Stimulated activated CD8-positive, alpha-beta memory T cell treated with anti-CD3 and anti-CD28 coated beads, Interleukin-7, amount 100 ng/mL, for 48 hours (primary cell): Measurements from ENCODE around the gene FNTB.

Source experiments
- DNase-seq, 2 donors: peaks; one replicate each; pipeline ENCODE4 v3.0.0-alpha.2; 2020; ENCODE audit warnings: low read depth in 1 of 2; ENCODE audit errors: extremely low read depth in 1 of 2

Gene FNTB

GRCh38 chr14:64952598-64953309, 33.9 kb upstream of the FNTB start:
- no peak for DNase-seq

DNA sequence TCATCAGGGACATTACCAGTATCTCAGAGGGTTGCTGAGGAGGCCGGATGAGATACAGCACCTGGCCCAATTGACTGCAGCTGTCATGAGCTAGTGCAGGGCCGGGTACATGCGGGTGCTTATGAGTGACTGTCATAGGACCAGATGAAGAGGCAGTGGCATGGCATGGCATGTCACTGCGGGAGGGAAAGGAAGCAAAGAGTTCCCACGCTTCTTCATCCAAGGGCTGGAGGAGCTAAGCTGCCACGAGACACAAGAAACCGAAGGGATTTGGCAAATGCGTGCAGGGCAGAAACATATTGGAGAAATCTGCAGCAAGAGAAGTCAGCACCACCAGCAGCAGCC, 33.4 kb upstream of the FNTB start:
- no peak for DNase-seq

- DNase-seq = no peak
Measured at GRCh38 chr14:64953661-64954060, 33.0 kb upstream of the FNTB start.

- DNase-seq = no peak
Measured at GRCh38 chr14:64954491-64955240, 32.0 kb upstream of the FNTB start.

- no peak for DNase-seq
Measured at GRCh38 chr14:64955297-64955696, 31.4 kb upstream of the FNTB start.

DNA sequence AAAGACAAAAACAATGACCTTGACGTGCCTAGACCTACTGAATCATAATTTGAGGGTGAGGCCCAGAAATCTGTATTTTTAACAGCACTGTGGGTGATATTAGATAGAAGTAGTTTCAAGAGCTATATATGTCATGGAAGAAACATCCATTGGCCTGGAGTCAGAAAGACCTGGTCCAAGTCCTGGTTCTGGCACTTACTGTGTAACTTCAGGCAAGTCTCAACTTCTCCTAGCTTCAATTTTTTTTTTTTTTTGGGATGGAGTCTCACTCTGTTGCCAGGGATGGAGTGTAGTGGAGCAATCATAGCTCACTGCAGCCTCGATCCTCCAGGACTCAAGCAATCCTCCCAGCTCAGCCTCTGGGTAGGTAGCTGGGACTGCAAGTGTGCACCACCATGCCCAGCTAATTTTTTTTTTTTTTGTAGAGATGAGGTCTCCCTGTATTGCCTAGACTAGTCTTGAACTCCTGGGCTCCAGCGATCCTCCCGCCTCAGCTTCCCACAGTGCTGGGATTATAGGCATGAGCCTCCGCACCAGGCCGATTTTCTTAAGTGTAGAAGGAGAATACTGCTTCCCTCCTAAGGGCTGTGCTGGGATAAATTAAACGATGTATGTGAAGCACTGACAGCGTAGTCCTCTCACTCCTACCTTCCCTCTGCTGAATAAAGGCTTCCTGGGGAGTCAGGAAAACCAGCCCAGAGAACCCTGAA, 29.8 kb upstream of the FNTB start:
- no peak for DNase-seq

DNA sequence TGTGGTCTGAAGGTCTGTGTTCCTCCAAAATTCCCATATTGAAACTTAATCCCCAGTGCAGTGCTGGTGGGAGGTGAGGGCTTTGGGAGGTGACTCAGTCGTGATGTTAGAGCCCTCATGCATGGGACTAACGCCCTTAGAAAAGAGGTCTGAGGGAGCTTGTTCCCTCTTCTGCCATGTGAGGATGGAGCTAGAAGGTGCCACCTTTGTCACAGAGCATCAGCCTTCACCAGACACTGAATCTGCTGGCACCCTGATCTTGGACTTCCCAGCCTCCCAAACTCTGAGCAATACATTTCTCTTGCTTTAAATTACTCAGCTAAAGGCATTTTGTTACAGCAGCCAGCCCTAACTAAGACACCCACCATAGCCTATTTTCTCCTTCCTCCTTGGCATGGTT, 28.5 kb upstream of the FNTB start:
- DNase-seq = no peak

DNA sequence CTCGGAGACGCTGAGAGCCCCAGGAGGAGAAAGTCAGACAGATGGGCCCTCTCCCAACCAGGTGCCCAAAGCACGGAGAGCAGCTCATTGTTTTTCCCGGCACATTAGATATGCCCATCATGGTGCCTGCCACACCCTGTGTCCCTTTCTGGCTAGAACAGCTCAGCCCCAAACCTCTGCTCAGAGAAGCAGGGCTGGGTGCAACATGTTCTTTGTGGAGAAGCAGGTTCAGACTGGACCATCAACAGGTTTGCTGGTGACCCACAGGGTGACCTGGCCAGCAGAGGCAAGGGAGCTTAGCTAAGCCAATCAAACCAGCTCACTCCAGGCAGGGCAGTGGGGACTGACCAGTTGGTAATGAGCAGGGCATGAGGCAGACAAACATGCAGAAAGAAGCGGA, 28.0 kb upstream of the FNTB start:
- DNase-seq = no peak

DNA sequence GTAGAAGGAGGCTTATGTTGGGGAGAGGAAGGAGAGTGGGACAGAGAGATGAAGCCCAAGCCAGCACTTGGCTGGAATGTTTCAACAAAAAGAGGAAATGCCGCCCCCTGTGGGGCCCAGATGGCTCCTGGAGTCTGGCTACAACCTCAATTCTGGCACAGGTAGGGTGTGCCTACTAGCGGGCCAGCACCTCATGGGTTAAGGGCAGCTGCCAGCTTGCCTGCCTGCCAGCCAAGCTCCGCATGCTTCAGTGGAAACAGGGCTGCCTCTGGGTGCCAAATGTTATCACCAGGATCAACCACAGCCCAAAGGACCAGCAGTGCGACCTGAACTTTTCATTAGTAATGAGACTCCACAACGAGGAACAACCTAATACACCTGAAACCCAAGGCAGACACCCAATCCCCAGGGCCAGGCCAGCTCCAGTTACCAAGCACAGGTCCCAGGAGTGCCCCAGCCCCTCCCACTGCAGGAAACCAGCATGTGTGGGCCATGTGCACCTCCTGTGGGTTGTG, 25.9 kb upstream of the FNTB start:
- DNase-seq = no peak

GRCh38 chr14:64963611-64964010, 23.1 kb upstream of the FNTB start:
- no peak for DNase-seq

- no peak for DNase-seq
Measured at GRCh38 chr14:64965356-64966000, 21.2 kb upstream of the FNTB start.

- DNase-seq = no peak
Measured at GRCh38 chr14:64966976-64967375, 19.7 kb upstream of the FNTB start.

DNA sequence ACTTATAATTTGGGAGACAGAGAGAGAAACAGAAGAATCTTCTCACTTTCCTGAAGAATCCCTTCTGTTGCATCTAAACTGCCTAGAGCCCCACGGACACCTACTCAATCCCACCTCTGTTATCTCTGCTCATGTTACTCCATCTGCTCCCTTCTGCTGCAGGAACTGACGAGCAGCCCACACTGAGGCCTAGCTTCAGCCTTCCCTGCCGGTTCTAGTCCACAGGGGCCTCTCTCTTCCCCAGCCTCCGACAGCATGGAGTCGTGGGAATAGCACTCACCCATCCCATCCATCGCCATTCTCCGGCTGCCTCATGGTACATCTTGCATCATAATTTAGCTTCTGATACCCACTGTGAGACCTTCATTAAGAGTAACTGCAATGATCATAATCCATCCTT, 18.5 kb upstream of the FNTB start:
- DNase-seq = no peak

GRCh38 chr14:64968651-64969050, 18.0 kb upstream of the FNTB start:
- no peak for DNase-seq

GRCh38 chr14:64970041-64970440, 16.7 kb upstream of the FNTB start:
- no peak for DNase-seq

DNA sequence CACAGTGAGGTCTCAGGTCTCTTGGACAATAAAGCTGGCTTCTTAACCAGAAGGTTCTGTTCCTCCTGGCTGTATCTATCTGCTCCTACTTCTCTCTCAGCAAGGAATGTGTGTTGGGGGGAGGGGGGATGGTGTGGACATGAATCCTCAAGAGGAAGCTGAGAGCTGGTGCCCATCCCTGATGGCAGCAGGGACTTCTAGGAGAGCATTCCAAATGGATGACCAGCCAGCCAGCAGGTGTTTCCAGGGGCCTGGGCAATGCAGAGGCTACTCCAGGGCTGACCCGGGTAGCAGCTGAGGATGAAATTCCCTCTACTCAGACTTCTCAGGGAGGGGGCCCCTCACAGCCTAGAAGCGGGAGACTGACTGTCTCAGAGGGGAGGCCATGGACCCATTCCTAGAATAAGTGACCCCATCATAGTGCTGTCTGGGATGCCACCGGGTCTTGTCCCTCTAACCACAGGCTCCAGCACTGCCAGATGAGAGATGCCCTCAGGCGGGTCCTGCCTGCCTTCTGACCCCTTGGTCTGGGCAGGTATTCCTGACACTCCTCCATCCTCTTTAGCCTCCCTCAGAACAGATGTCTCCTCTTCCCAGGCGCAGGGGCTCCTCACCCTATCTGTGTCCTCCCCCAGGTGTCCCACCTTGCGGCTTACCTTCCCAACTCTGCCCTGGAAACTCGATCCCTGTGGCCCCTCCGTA, 15.8 kb upstream of the FNTB start:
- no peak for DNase-seq

DNA sequence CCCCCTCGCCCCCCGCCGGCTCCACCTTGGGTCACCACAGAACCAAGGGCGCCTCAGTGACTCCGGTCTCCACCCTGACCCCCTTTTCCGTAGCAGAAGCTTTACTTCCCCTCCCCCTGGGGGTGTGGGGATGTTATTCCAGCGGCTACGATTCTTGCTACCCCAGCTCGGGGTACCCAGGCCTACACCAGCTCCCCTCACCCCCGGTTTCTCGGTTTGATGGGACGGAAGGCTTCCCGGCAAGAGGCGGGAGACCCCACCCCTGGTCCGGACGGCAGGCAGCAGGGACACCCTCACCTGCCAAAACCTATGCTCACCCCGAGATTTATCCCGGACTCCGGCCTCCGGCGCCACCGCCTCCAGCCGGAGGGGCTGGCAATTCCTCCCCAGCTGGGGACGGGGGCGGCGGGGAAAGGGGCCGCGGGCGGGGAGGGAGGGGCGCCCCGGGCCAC, 15.2 kb upstream of the FNTB start:
- DNase-seq = no peak

- DNase-seq = no peak
Measured at GRCh38 chr14:64971943-64972791, 14.5 kb upstream of the FNTB start, which contains the start of gene RAB15. Gene RAB15 (minus strand): TSS chr14:64972336. CDS start chr14:64972076, 260 bp downstream.

DNA sequence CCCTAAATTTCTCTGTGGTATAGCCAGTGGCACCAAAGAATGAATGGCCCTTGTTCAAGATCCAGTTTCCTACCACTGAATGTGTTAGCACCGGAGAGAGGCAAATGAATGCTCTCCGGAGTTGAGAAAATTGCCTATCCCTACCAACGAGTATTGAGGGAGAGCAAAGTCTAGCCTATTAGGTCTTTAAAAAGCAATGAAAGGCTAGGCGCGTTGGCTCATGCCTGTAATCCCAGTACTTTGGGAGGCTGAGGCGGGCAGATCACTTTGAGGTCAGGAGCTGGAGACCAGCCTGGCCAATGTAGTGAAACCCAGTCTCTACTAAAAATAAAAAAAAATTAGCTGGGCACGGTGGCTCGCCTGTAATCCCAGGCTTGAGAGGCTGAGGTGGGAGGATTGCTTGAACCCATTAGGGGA, 13.7 kb upstream of the FNTB start:
- no peak for DNase-seq

DNA sequence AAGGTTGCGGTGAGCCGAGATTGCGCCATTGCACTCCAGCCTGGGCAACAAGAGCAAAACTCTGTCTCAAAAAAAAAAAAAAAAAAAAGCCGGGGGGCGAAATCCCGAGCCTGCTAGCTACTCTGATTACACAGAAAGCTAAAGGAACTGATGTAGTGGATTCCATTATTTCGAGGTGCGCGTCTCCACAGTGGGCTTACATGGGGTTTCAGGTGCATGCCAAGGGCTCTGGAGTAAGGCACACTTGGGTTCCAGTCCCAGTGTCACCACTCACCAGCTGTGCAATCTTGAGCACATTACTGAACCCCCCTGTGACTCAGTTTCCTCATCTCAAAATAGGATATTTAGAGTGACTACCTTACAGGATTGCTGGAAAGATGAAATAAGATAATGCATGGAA, 12.9 kb upstream of the FNTB start:
- no peak for DNase-seq
